ENCODE results near the gene BASP1.
"Not testable (repeated sequence)": the region's sequence is repeated elsewhere in the genome, so short reads cannot be mapped to it uniquely, and the experiment has no call there.

Gene BASP1

GRCh38 chr5:17257705-17258273, 40.4 kb downstream of the BASP1 start:
- DNase-seq: no peak

DNA sequence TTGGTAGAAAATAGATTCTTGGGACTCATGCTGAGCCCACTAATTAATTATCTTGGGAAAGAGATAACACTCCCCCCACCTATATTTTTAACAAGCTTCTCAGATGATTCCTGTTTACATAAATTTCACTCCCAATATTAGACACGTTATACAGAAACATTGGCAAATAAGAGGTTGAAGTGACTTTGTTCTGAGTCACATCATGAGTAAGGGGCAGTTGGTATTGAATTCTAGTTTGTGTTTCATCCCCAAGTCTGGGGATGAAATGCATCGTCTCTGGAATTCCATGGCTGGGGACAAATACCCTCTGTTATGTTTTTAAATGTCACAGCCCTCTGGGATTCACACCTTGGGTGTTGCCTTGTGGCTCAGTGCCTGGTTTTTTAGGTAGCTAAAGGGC, 41.0 kb downstream of the BASP1 start:
- no peak for DNase-seq

GRCh38 chr5:17259012-17259411, 41.6 kb downstream of the BASP1 start:
- DNase-seq: not testable (repeated sequence)

- no peak for DNase-seq
Measured at GRCh38 chr5:17259630-17260257, 42.3 kb downstream of the BASP1 start.

DNA sequence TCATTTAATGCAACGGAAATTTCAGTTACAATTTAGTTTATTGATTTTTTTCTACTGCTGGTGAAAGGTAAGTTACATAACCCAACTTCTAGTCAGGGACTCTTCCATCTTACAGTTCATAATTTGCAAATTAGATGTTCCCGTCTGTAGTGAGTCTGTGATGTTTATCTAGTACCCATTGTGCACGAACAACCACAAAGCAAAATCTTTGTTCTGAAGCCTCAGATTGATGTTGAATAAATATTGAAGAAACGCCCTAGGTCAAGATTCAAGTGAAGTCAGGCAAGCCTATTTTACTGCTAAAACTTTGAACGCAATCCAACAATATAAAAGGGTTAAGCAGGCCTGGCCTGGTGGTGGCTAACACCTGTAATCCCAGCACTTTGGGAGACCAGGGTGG, 43.1 kb downstream of the BASP1 start:
- DNase-seq: no peak

DNA sequence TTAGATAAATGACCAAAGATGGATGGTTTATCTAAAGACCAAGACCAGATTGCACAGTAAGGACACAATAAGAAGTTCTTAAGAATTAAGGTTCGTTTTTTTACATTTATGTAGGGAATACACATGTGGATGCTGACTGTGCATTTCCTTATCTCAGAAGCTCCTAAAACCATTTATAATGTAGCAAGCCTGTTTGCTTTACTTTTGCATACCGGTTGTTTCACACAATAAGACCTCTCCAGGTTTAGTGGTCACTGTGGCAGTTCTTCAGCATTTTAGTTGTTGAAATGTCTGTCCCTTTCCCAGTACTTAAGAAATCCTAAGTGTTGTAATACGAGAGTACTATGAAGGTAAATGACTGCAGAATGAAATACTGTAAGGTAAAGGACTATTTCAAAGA, 43.6 kb downstream of the BASP1 start:
- DNase-seq: no peak

DNA sequence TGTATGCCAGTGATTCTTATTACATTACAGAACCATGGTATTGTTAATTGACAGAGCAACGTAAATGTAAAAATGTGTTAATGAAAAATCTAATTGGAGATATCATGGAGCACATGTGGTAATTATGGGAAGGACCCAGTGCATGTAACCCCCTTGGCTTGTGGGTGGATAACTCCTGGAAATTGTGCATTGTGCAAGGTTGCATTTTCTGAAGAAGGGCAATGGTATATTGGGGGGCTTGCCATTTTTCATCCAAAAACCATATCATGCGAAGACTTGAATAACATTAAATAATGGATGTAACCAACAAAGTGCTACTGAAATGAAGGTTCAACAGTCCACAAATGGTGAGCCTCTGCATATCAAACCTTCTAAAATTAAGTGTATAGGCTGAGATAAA, 47.6 kb downstream of the BASP1 start:
- no peak for DNase-seq

DNA sequence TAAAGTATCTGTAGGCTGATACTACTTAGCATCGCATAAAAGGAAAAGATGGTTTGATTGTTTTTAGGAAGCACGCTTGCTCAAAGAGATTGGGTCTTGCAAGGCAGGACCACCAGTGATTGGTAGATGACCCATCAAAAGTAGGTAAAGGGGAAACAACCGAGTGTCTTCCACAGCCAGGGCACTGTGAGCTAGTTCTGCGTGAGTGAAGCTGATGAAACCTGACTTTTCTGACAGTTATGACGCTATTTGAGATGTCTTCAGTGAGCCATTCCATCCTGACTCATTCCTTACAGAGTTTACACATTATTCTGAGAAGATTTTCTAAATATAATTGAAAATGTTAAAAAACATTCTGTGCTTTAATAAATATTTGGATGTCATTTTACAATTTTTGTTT, 49.7 kb downstream of the BASP1 start:
- no peak for DNase-seq

- no peak for DNase-seq
Measured at GRCh38 chr5:17269201-17269600, 51.8 kb downstream of the BASP1 start.

- no peak for DNase-seq
Measured at GRCh38 chr5:17272111-17272510, 54.7 kb downstream of the BASP1 start.

GRCh38 chr5:17275289-17276158, 58.1 kb downstream of the BASP1 start:
- no peak for DNase-seq

GRCh38 chr5:17276445-17276844, 59.0 kb downstream of the BASP1 start:
- no peak for DNase-seq

DNA sequence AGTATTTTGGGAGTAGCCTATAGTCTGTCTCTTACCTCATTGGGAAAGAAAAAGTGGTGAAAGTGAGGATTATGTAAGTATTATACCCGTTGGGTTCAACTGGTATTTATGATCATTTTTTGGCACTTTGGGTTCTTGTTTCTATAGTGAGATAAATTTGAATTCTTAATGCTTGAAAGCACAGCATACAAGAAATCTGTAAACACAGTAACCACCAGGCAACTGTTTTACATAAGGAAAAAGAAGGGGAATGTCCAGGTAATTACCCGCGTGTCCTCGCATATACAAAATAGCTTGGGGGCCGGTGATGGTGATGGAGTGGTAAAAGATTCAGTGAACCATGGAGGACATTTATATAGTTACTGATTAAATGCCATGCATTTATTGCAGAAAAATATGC, 60.5 kb downstream of the BASP1 start:
- no peak for DNase-seq

DNA sequence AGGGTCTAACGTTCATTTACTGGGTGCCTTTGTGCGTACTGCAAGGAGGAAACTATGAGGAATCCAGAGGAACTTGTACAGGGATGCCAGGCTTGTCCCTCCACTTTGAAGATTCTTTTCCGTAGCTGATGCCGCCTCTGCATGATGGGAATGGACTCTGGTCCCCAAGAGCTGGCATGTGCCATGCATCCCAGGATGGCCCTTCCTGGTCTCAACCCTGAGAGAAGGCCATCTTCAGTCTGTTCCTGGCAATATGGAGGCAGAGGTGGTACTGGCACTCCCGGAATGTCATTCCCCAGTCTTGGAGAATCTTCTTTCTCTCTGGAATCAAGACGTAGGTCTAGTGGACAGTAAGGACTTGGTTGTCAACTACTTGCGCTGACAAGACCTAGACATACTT, 61.5 kb downstream of the BASP1 start:
- no peak for DNase-seq

GRCh38 chr5:17279487-17279886, 62.1 kb downstream of the BASP1 start:
- DNase-seq: no peak

- DNase-seq: no peak
Measured at GRCh38 chr5:17282283-17283120, 65.1 kb downstream of the BASP1 start.

GRCh38 chr5:17283121-17283415, 65.6 kb downstream of the BASP1 start:
- DNase-seq: no peak

DNA sequence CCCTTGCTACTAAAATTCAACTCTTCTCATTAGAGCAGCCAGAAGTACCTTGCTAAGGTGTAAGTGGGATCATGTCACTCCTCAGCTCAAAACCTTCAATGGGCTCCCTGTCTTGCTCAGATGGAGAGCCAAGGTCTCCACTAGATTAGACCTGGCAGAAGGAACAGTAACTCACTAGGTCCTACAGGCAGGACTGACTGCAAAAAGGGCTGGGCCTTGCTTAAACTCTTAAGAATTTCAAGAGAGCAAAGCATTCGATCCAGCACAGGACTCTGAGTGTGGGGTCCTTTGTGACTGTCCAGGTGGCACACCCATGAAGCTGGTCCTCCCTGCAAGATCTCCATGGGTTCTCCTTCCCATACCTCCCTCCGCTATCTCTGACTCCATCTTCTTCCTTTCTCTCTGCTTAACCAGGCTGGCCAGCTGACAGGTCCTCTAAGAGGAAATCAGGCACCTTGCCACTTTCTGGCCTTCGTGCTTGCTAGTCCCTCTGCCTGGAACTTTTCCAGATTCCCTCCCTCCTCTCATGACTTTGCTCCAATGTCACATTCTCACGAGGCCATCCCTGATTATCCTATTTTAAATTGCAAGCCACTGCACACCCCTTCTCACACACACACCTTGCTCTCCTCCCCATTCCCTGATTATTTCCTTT, 70.2 kb downstream of the BASP1 start:
- DNase-seq: no peak

GRCh38 chr5:17288570-17288969, 71.1 kb downstream of the BASP1 start:
- no peak for DNase-seq

GRCh38 chr5:17289681-17290539, 72.5 kb downstream of the BASP1 start:
- DNase-seq: no peak

DNA sequence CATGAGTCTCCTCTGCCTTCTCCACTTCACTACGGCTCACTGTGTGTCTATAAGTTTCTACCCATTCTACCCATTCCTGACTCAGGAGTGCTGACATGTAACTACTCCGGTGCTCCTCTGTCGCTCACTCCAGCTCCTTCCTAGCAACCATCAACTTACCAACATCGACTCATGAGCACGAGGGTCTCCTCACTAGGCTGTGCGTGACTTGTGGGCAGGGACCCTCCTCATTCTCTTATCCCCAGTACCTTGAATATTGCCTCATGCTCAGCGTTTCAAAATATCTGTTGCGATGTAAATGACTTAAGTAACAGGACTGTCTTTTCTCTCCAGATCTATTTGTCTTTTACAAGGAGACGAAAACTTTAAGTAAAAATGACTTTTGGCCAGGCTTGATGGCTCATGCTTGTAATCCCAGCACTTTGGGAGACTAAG, 73.1 kb downstream of the BASP1 start:
- DNase-seq: no peak

Data from GOT3 (cell line).